DMS114 treated with DMSO at 0.1 percent for 48 hours (cell line): ENCODE results near the gene KBTBD12.

Experiments used
- DNase-seq: peaks from one replicate; lab custom pipeline; 2025; ENCODE audit not compliant: unreplicated experiment; lab: John Stamatoyannopoulos, UW

The KBTBD12 gene

GRCh38 chr3:128011140-128011539, 96.1 kb downstream of the KBTBD12 start:
- DNase-seq, result no peak

- DNase-seq, result no peak
Measured at GRCh38 chr3:128012050-128012449, 97.0 kb downstream of the KBTBD12 start.

- no peak for DNase-seq
Measured at GRCh38 chr3:128014548-128014947, 99.5 kb downstream of the KBTBD12 start.

- DNase-seq, result no peak
Measured at GRCh38 chr3:128016502-128016901, 101.5 kb downstream of the KBTBD12 start.

GRCh38 chr3:128021768-128022372, 106.8 kb downstream of the KBTBD12 start:
- no peak for DNase-seq

- DNase-seq, result no peak
Measured at GRCh38 chr3:128033102-128033501, 118.1 kb downstream of the KBTBD12 start.

GRCh38 chr3:128036119-128036518, 121.1 kb downstream of the KBTBD12 start:
- DNase-seq, result no peak
